IMR-90 (cell line): ENCODE data around the gene RBPJ. TPM values are rescaled to one million over a fixed set of nuclear protein-coding genes. Genes with fewer than 3 reads are reported as not detected.

Source experiments
- ATAC-seq: fragments of 200-7000 bp; cut with Tn5 transposase; 2 replicates; pipeline ENCODE4 v1.9.1; 2020; ENCODE audit warnings: low read depth, mild to moderate bottlenecking, moderate library complexity
- BruUV-seq: library from RNA; stranded (reverse); fragments of 400-500 nt; replicated peaks from 2 replicates; lab custom pipeline; 2021; lab: Mats Ljungman, UMichigan
- CTCF ChIA-PET: fragments of 300-600 bp; formaldehyde crosslinking; extraction: SDS; loops from one replicate; lab custom pipeline; 2021; ENCODE audit warnings: antibody characterized with exemption; lab: Yijun Ruan, JAX
- POLR2A ChIA-PET: fragments of 300-600 bp; sonication (Branson Sonifier 250); formaldehyde crosslinking; loops from one replicate; lab custom pipeline; 2022; ENCODE audit warnings: antibody characterized with exemption; ENCODE audit not compliant: unreplicated experiment; lab: Charles Lee
- DNase-seq: peaks from one replicate; pipeline ENCODE4 v3.0.0; 2013
- H2AFZ ChIP-seq: replicated peaks from 2 replicates; pipeline ENCODE3; 2013; ENCODE audit warnings: low read length, mild to moderate bottlenecking; ENCODE audit not compliant: poor library complexity
- H2AK5ac ChIP-seq: 2 replicates; pipeline ENCODE4 v1.6.1; 2013; ENCODE audit warnings: low read depth, low read length, inconsistent platforms
- H2AK9ac ChIP-seq: replicated peaks from 2 replicates; pipeline ENCODE3; 2013; ENCODE audit warnings: mild to moderate bottlenecking, low read depth, low read length, moderate library complexity; ENCODE audit not compliant: poor library complexity
- H2BK120ac ChIP-seq: 2 replicates; pipeline ENCODE4 v1.6.1; 2013; ENCODE audit warnings: low read depth, low read length, inconsistent platforms
- H2BK15ac ChIP-seq: 3 replicates; pipeline ENCODE4 v1.6.1; 2013; ENCODE audit warnings: low read depth, low read length, inconsistent platforms
- H2BK20ac ChIP-seq: 2 replicates; pipeline ENCODE4 v1.6.1; 2013; ENCODE audit warnings: low read depth, mild to moderate bottlenecking, inconsistent platforms, low read length, moderate library complexity
- H2BK5ac ChIP-seq: 2 replicates; pipeline ENCODE4 v1.6.1; 2013; ENCODE audit warnings: mild to moderate bottlenecking, low read depth, low read length, inconsistent platforms; ENCODE audit not compliant: poor library complexity, severe bottlenecking
- H3K14ac ChIP-seq: replicated peaks from 2 replicates; pipeline ENCODE4 v1.6.1; 2013; ENCODE audit warnings: low read depth, low read length, inconsistent platforms
- H3K18ac ChIP-seq: 2 replicates; pipeline ENCODE4 v1.6.1; 2013; ENCODE audit warnings: low read depth, low read length, control low read depth
- H3K23ac ChIP-seq: 2 replicates; pipeline ENCODE4 v1.6.1; 2013; ENCODE audit warnings: low read depth, low read length, inconsistent platforms
- H3K27ac ChIP-seq: 2 replicates; pipeline ENCODE4 v1.5.1; 2013; ENCODE audit warnings: mild to moderate bottlenecking, control low read depth, low read length; ENCODE audit not compliant: insufficient read depth
- H3K27me3 ChIP-seq: 2 replicates; pipeline ENCODE4 v1.6.1; 2013; ENCODE audit warnings: low read length; ENCODE audit not compliant: control insufficient read depth, insufficient read depth
- H3K36me3 ChIP-seq: 2 replicates; pipeline ENCODE4 v1.6.1; 2013; ENCODE audit warnings: low read length, mixed read lengths; ENCODE audit not compliant: control insufficient read depth, insufficient read depth
- H3K4ac ChIP-seq: 2 replicates; pipeline ENCODE4 v1.6.1; 2013; ENCODE audit warnings: low read depth, low read length, inconsistent platforms
- H3K4me1 ChIP-seq: 2 replicates; pipeline ENCODE4 v1.6.1; 2013; ENCODE audit warnings: low read length, mixed read lengths; ENCODE audit not compliant: control insufficient read depth, insufficient read depth
- H3K4me2 ChIP-seq: 2 replicates; pipeline ENCODE4 v1.6.1; 2013; ENCODE audit warnings: low read depth, mild to moderate bottlenecking, control low read depth, low read length, moderate library complexity
- H3K4me3 ChIP-seq: 2 replicates; pipeline ENCODE4 v1.5.1; 2013; ENCODE audit warnings: low read depth, mild to moderate bottlenecking, control low read depth, low read length, moderate library complexity; ENCODE audit not compliant: insufficient read depth
- H3K56ac ChIP-seq: 2 replicates; pipeline ENCODE4 v1.6.1; 2013; ENCODE audit warnings: low read length, inconsistent platforms; ENCODE audit not compliant: insufficient read depth; ENCODE audit errors: extremely low read depth
- H3K79me1 ChIP-seq, 2 experiments: 2 replicates each; pipeline ENCODE4 v1.6.1; 2013; ENCODE audit warnings: low read length in 2 of 2, inconsistent platforms in 1 of 2, low read depth in 1 of 2
- H3K9ac ChIP-seq: 2 replicates; pipeline ENCODE4 v1.6.1; 2013; ENCODE audit warnings: low read depth, low read length, control low read depth
- H3K9me1 ChIP-seq: 2 replicates; pipeline ENCODE4 v1.6.1; 2013; ENCODE audit warnings: low read length, inconsistent platforms; ENCODE audit not compliant: insufficient read depth
- H3K9me3 ChIP-seq: 2 replicates; pipeline ENCODE4 v1.6.1; 2013; ENCODE audit warnings: low read length; ENCODE audit not compliant: control insufficient read depth, insufficient read depth
- H4K20me1 ChIP-seq: 2 replicates; pipeline ENCODE4 v1.6.1; 2013; ENCODE audit warnings: low read length, inconsistent platforms; ENCODE audit not compliant: insufficient read depth
- H4K5ac ChIP-seq: 2 replicates; pipeline ENCODE4 v1.6.1; 2013; ENCODE audit warnings: mild to moderate bottlenecking, low read depth, low read length, control low read depth
- H4K8ac ChIP-seq, 2 experiments: 2 replicates each; pipeline ENCODE4 v1.6.1; 2013; ENCODE audit warnings: low read depth in 2 of 2, low read length in 2 of 2, control low read depth in 1 of 2, inconsistent platforms in 1 of 2
- H4K91ac ChIP-seq: 2 replicates; pipeline ENCODE4 v1.6.1; 2013; ENCODE audit warnings: low read depth, low read length, inconsistent platforms; ENCODE audit not compliant: insufficient read depth
- CEBPB ChIP-seq: IDR thresholded peaks from 2 replicates; pipeline ENCODE4 v1.6.1; 2012; ENCODE audit warnings: low read depth, low read length, improper control_type of control experiment
- CHD1 ChIP-seq: IDR thresholded peaks from 2 replicates; pipeline ENCODE4 v1.6.1; 2012; ENCODE audit warnings: low read depth, low read length, improper control_type of control experiment
- CTCF ChIP-seq: conservative IDR thresholded peaks from 2 replicates; pipeline ENCODE4 v1.5.1; 2012; ENCODE audit warnings: mild to moderate bottlenecking, low read depth, low read length, improper control_type of control experiment
- FOS ChIP-seq: fragments of 150-350 bp; IDR thresholded peaks from 2 replicates; pipeline ENCODE4 v1.6.1; 2016; ENCODE audit warnings: low read depth, low read length
- MAZ ChIP-seq: IDR thresholded peaks from 2 replicates; pipeline ENCODE4 v1.6.1; 2012; ENCODE audit warnings: low read depth, mild to moderate bottlenecking, low read length, improper control_type of control experiment, moderate library complexity, borderline replicate concordance
- POLR2A ChIP-seq: IDR thresholded peaks from 2 replicates; pipeline ENCODE4 v1.6.1; 2012; ENCODE audit warnings: mild to moderate bottlenecking, low read depth, low read length
- RAD21 ChIP-seq: IDR thresholded peaks from 2 replicates; pipeline ENCODE4 v1.6.1; 2012; ENCODE audit warnings: low read length, improper control_type of control experiment
- SMC3 ChIP-seq: fragments of 150-350 bp; IDR thresholded peaks from 2 replicates; pipeline ENCODE4 v1.6.1; 2016; ENCODE audit warnings: low read depth, mild to moderate bottlenecking, antibody characterized with exemption, low read length, moderate library complexity
- WGBS, 2 experiments: methylation state at CpG; one replicate each; pipeline versions ENCODE4 v1.1.5 to v1.1.7; 2013; ENCODE audit warnings: missing lambda C conversion rate in 2 of 2; ENCODE audit not compliant: insufficient read length in 1 of 2; ENCODE audit errors: extremely low coverage in 2 of 2; 5-methylcytosine and 5-hydroxymethylcytosine counted together
- dilution Hi-C: fragments of 300-500 bp; cut with HindIII; formaldehyde crosslinking; loops from one replicate; pipeline ENCODE4 v1.14.3; 2018; ENCODE audit warnings: low sequenced_read_pairs; ENCODE audit not compliant: unreplicated experiment
- in situ Hi-C: fragments of 300-500 bp; cut with MboI; formaldehyde crosslinking; loops from 3 replicates; pipeline ENCODE4 v1.14.3; 2019; ENCODE audit warnings: low sequenced_read_pairs, inconsistent platforms, mixed read lengths
- intact Hi-C: fragments of 100-400 bp; cut with micrococcal nuclease; formaldehyde crosslinking; loops from 2 replicates; pipeline ENCODE4 v1.10.0; 2022
- polyA plus RNA-seq, 3 experiments: library from polyadenylated mRNA; depleted of rRNA; stranded (reverse); fragments of >200 nt; gene quantifications; 2 replicates each; pipeline ENCODE4 v1.2.3, GENCODE V29; 2012; ENCODE audit warnings: low replicate concordance in 1 of 3
- total RNA-seq: library from RNA; depleted of rRNA; stranded (reverse); fragments of >200 nt; gene quantifications from 2 replicates; pipeline ENCODE4 v1.2.3, GENCODE V29; 2012

The RBPJ gene
- total and polyA plus RNA-seq, 2 of the 4 experiments (the other 2 are of a cell fraction) = 50.3 to 148 TPM

- no TSS peak for BruUV-seq
- no peak for ATAC-seq
These were observed 145.9 kb downstream of the RBPJ start for GRCh38 chr4:26466578-26467270.

More at GRCh38 chr4:26466578-26467270, 145.9 kb downstream of the RBPJ start:
- H3K4me3 ChIP-seq = no peak overlapping the region
- no peak overlapping the region for H3K14ac ChIP-seq
- H4K20me1 ChIP-seq = no peaks in the 10 kb centered on the region
- peaks cover 3% of the 10 kb centered on the region; the same call in 1 of the 2 replicates for H3K4me1 ChIP-seq
- no peak overlapping the region for H2BK5ac ChIP-seq
- POLR2A ChIA-PET = no interaction called here
- no peak overlapping the region for H3K4ac ChIP-seq
- H2AK9ac ChIP-seq = no peak overlapping the region
- H4K91ac ChIP-seq = no peak overlapping the region
- H3K9me3 ChIP-seq = peaks cover 8% of the 10 kb centered on the region
- no peak overlapping the region for H4K5ac ChIP-seq
- dilution Hi-C loops = no loop called here
- no peak overlapping the region for H3K56ac ChIP-seq
- no peak overlapping the region for H2AFZ ChIP-seq
- no peak overlapping the region for H3K9ac ChIP-seq
- no peak overlapping the region for H4K8ac ChIP-seq
- no peak overlapping the region for H2BK20ac ChIP-seq
- no peaks in the 10 kb centered on the region for H3K9me1 ChIP-seq
- no peak overlapping the region for H2BK120ac ChIP-seq
- H2BK15ac ChIP-seq = no peak overlapping the region
- DNase-seq = no peak
- H3K18ac ChIP-seq = no peak overlapping the region
- WGBS, 2 experiments = 20% methylated on average over 1 of the region's 10 CpGs; no CpG with 5 or more reads in 1 of the 2 experiments
- no peak for TF ChIP-seq CTCF
- TF ChIP-seq RAD21 = no peak
- no peak for TF ChIP-seq POLR2A
- no peak for TF ChIP-seq MAZ
- TF ChIP-seq CEBPB = no peak
- no peak for TF ChIP-seq FOS
- TF ChIP-seq SMC3 = no peak
- no peak for TF ChIP-seq CHD1
- H3K79me1 ChIP-seq = no peaks in the 10 kb centered on the region
- no peak overlapping the region for H2AK5ac ChIP-seq
- no peak overlapping the region for H3K27ac ChIP-seq
- no peak overlapping the region for H3K4me2 ChIP-seq
- no peaks in the 10 kb centered on the region for H3K27me3 ChIP-seq
- no peak overlapping the region for H3K23ac ChIP-seq
- no peaks in the 10 kb centered on the region for H3K36me3 ChIP-seq
- in situ Hi-C loops = loop anchor here (25.0 kb wide), 1 partner anchor 546 kb away; no protein-coding TSS in a partner anchor
- CTCF ChIA-PET = no interaction called here
- intact Hi-C loops = no loop called here
